HEK293T (cell line): ENCODE results near the gene HSP90AB1.

Source experiments
- BHLHE40 ChIP-seq: fragments of 450-650 bp; IDR thresholded peaks from 2 replicates; pipeline ENCODE4 v1.6.1; 2016; ENCODE audit warnings: mild to moderate bottlenecking, moderate library complexity, borderline replicate concordance
- ELF4 ChIP-seq: fragments of 450-650 bp; IDR thresholded peaks from 2 replicates; pipeline ENCODE4 v1.6.1; 2017; ENCODE audit warnings: antibody characterized with exemption
- FOXA1 ChIP-seq: fragments of 450-650 bp; IDR thresholded peaks from 2 replicates; pipeline ENCODE4 v1.6.1; 2016; ENCODE audit warnings: mild to moderate bottlenecking
- FOXK2 ChIP-seq: fragments of 450-650 bp; IDR thresholded peaks from 2 replicates; pipeline ENCODE4 v1.6.1; 2016; ENCODE audit warnings: mild to moderate bottlenecking
- FOXM1 ChIP-seq: fragments of 450-650 bp; IDR thresholded peaks from 2 replicates; pipeline ENCODE4 v1.6.1; 2017; ENCODE audit warnings: mild to moderate bottlenecking, borderline replicate concordance
- HDGF ChIP-seq: fragments of 450-650 bp; IDR thresholded peaks from 2 replicates; pipeline ENCODE4 v1.6.1; 2017; ENCODE audit warnings: antibody characterized with exemption, borderline replicate concordance
- L3MBTL2 ChIP-seq: fragments of 450-650 bp; conservative IDR thresholded peaks from 2 replicates; pipeline ENCODE4 v1.6.1; 2016; ENCODE audit warnings: mild to moderate bottlenecking
- NFRKB ChIP-seq: fragments of 450-650 bp; IDR thresholded peaks from 2 replicates; pipeline ENCODE4 v1.6.1; 2016; ENCODE audit warnings: mild to moderate bottlenecking, moderate library complexity
- SP1 ChIP-seq: fragments of 450-650 bp; IDR thresholded peaks from 2 replicates; pipeline ENCODE4 v1.6.1; 2017
- SUZ12 ChIP-seq: fragments of 450-650 bp; IDR thresholded peaks from 2 replicates; pipeline ENCODE4 v1.6.1; 2016; ENCODE audit warnings: mild to moderate bottlenecking
- TARDBP ChIP-seq: fragments of 450-650 bp; IDR thresholded peaks from 2 replicates; pipeline ENCODE4 v1.6.1; 2016
- ZNF384 ChIP-seq: fragments of 450-650 bp; IDR thresholded peaks from 2 replicates; pipeline ENCODE4 v1.6.1; 2016
- TF ChIP-seq, protein P1 (sequence below): fragments of 450-650 bp; IDR thresholded peaks from 2 replicates; pipeline ENCODE4 v1.6.1; 2016

DNA sequence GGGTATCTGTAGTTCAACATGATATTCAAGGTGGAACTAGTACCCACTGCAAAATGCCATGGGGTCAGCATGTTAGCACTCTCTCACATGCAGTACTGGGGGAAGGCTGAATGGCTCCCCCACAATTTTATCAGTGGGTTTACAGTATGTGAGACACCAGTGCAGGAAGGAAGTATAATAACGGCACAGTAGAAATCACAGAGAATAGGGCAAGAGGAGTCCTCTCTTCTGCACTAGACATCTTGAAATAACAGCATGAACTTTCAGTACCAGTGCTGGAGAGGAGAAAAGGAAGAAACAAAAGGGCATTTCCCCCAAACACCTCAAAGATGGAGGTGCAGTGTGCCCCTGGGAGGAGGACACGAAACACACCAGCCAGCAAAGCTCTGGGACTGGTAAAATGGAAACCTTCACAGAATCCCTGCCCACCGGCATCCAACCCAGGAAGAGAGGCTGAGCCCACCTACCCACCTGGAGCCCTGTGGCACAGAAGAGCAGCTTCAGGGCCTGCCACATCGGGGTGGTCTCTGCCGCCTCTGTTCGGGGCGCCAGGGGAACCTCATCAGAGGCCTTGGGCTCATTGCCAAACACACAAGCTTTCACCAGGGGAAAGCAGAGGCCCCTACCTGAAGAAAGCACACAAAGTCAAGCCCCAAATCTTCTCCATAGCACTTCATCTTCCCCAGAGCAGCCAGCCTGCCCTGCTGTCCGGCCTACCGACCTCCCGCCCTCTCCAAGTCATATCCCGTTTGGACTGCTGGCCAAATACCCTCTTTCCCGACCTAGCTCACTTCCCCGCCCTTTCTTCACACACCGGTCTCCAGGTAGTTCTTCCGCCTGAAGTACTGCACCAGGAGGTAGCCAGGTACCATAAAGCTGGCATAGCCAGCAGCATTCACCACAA, 9.2 kb downstream of the HSP90AB1 start:
- TF ChIP-seq SUZ12: no peak
- no peak for TF ChIP-seq FOXA1
- no peak for TF ChIP-seq ELF4
- no peak for TF ChIP-seq FOXM1
- no peak for TF ChIP-seq BHLHE40
- TF ChIP-seq ZNF384: no peak
- TF ChIP-seq SP1: no peak
- TF ChIP-seq TARDBP: no peak
- TF ChIP-seq NFRKB: no peak
- no peak for TF ChIP-seq L3MBTL2
- TF ChIP-seq FOXK2: no peak
- no peak for TF ChIP-seq HDGF
- TF ChIP-seq, protein P1, sequence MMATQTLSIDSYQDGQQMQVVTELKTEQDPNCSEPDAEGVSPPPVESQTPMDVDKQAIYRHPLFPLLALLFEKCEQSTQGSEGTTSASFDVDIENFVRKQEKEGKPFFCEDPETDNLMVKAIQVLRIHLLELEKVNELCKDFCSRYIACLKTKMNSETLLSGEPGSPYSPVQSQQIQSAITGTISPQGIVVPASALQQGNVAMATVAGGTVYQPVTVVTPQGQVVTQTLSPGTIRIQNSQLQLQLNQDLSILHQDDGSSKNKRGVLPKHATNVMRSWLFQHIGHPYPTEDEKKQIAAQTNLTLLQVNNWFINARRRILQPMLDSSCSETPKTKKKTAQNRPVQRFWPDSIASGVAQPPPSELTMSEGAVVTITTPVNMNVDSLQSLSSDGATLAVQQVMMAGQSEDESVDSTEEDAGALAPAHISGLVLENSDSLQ: no peak
